CD4-positive, alpha-beta T cell treated with Interleukin-21 for 1 hour (primary cell): Measurements from ENCODE around the gene NOTO.
A peak's percentile ranks its signal among the peaks of the same experiment; 100 is the strongest.

ENCODE experiments used
- DNase-seq: peaks from one replicate; pipeline ENCODE4 v3.0.0-alpha.2; 2020

Gene NOTO

DNA sequence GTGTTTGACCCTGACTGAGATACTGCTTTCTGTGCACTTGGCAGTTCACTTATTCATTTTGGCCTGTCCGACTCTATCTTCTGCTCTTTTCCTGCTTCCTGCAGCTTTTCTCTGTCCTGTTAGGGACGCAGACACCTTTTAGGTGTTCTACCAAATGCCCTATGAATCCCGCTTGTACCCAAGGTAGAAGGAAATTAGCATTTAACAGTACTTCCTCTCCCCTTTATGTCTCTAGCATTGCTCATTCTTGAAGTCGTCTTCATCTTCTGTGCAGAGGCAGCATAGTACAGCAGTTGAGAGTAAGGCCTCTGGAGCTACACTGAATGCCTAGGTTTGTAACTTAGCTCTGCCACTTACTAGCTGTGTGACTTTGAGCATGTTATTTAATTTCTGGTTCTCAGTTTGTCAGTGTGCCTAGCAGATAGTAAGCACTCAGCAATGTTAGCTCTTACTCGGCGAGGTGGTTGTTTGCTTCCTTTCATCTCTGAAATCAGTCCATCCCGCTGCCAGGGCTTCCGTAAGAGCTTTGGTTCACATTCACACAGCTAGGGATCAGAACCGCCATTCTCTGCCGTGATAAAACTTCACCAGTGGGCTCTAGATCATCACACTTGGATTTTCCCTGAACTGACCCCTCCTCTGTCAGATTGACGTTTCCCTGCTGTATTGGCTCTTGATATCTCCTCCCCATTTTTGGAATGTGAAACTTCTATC is 33.1 kb downstream of the NOTO start:
- DNase-seq: peak; percentile 16

DNA sequence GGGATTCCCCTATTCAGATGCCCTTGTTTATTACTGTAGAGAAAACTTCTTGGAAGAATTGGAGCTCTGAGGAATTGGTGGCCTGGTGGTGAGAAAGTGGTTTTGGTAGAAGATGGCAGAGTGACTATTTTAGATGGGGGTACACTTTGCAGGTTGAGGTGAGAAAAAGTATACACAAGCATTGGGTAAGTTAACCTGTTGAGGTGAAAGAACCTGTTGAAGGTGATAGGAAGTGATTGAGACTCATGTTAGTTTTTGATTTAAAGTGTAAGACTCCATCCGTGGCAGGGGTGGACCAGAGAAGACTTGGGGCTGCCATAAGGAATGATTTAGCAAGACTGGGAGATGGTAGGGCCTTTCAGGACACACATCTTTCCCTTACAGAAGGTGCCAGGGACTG is 34.8 kb downstream of the NOTO start:
- no peak for DNase-seq

DNA sequence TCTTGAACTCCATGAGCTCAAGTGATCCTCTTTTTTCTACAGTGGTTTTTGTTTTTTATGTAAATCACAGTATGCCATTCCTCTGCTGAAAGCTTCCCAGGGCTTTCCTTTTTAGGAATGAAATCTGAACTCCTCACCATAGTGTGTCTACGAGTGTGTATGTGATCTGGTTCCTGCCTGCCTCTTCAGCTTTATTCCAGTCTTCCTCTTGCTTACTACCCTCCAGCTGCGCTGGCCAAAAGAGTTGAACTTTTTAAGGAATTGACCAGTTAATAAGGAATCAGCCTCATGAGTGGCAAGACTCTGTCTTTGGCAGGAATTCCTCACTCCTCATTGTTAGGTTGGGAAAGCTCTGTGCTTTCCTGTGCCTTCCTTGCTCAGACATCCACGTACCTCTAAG is 35.8 kb downstream of the NOTO start:
- no peak for DNase-seq

DNA sequence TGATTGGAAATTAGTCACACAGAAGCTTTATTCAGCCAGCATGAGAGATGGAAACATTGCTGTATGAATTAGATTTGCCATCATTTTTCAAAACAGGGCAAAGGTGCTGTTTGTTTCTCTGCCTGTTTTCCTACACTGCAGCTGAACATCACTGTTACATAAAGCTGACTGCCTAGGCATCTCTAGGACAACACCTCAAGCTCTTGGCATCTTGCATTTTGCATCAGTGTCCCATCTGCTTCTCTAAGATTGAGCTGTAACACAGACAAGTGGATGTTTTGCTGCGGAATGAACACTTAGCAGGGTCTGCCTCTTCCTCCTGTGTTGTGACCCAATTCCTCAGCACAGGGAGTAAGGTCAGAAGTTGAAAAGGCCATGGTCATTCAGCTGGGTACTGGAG is 36.6 kb downstream of the NOTO start:
- no peak for DNase-seq

DNA sequence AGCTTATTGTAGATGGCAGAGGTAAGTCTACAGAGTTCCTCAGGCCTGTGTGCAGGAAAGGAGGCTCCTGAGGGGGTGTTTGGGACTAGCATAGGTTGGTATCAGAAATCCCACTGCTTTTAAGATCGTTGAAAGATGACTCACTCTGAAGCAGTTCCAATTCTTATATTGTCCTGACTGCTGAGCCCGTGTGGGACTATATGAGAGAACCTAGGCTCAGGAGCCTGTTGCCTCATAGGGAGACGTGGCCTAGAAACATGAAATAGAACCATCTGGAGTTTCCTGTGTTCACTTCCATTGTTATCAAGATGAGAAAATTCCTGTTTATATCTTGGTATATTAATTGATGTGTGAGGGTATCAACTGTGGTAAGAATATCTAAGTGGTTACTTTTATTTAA is 37.4 kb downstream of the NOTO start:
- no peak for DNase-seq

DNA sequence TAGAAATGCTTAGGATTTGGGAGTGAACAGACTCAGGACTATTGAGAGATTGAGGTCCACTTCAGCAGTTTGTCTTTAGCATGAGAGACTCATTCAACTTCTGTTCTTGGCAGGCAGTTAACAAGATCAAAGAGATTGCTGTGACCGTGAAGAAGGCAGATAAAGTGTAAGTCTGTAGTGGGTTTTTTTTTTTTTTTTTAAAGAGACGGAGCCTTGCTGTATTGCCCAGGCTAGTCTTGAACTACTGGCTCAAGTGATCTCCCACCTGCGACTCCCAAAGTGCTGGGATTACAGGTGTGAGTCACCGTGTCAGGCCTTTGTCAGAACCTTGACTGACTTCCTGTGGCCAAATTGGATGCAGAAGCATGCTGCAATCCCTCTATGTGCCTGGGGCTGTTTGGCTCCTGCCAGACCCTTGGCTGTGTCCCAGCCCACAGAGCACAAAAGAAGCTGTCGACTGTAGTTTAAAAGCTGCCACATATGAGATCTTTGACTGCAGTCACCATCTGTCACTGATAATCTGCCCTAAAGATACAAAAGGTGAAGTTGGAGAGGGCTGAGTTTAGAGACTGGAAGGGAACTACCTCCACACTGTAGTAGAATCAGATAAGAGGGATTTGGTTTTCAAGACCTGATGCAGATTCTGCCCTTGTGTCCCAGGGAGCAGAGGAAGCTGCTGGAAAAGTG is 41.7 kb downstream of the NOTO start:
- no peak for DNase-seq

DNA sequence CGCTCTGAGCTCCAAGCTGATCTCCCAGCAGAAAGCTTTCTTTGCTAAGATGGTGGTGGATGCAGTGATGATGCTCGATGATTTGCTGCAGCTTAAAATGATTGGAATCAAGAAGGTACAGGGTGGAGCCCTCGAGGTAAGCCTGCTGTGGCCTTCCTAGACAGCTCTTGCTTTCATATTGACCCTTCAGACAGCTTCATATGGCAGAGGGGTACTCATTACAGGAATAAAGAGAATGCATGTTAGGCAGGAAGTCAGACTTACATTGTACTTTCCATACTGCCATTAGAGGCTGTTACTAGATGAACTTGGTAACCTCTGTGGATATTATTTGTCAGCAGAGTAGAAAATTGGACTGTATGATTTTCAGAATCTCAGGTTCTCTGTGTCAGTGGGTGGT is 42.2 kb downstream of the NOTO start:
- DNase-seq: no peak

DNA sequence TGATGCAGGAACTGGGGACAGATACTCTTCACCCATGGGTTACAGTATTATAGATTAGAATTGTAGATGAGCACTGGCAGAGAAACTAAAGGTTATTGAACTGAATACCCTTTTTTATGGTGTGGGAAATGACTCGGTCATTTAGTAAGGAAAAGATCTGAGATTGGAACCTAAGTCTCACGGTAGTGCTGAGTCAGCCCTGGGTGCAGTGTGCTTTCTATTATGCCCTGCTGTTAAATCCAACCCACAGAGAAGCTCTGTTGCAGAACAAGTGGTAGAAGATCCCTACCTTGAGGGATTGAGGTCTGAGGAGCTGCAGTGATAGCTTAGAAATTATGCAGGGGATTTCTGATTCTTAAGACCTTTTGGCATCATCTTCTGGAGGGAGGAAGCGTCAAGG is 44.5 kb downstream of the NOTO start:
- DNase-seq: no peak

DNA sequence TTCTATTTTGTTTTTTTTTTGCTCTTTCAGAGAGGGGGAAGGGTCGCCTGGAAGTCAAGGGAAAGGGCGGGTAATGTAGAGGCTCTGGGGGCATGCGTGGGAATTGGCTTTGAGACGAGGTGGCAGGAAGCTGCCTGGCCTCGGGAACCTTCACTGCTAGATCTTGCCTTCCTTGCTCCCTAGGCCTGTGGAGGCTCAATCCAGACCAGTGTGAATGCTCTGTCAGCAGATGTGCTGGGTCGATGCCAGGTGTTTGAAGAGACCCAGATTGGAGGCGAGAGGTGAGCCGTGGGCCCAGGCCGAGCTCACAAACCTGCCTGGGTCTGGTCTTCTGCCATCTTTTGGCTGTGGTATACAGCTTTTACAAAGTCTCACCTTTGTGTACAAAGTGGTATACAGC is 47.3 kb downstream of the NOTO start:
- DNase-seq: no peak

DNA sequence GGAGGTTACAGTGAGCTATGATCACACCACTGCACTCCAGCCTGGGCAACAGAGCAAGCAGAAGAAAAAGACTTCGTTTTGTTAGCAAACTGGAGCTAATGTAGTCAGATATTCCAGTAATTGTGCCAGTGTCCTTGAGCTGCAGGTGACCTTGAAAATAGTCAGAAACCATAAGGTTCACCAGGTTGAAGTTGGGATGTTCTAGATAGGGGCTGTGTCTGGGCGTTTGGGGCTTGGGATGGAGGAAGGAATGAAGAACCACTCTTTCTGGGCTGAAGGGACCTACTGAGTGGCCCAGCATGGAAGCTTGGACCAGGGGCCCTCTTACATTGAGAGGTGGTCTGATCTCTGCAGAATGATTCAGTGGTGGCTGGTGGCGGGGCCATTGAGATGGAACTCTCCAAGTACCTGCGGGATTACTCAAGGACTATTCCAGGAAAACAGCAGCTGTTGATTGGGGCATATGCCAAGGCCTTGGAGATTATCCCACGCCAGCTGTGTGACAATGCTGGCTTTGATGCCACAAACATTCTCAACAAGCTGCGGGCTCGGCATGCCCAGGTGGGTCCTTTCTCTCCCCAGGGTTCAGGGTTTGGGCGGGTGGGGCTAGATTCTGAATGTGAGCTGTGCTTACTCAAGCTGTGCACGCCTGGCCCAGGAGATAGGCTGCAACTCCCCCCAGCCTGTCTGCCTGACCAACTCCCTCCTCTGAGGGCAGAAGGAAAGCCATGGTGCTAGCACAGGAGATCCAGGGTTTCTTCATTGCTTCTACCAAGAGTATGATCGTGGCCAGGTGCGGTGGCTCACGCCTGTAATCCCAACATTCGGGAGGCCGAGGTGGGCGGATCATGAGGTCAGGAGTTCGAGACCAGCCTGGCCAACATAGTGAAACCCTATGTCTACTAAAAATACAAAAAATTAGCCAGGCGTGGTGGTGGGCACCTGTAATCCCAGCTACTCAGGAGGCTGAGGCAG is 48.8 kb downstream of the NOTO start:
- no peak for DNase-seq

DNA sequence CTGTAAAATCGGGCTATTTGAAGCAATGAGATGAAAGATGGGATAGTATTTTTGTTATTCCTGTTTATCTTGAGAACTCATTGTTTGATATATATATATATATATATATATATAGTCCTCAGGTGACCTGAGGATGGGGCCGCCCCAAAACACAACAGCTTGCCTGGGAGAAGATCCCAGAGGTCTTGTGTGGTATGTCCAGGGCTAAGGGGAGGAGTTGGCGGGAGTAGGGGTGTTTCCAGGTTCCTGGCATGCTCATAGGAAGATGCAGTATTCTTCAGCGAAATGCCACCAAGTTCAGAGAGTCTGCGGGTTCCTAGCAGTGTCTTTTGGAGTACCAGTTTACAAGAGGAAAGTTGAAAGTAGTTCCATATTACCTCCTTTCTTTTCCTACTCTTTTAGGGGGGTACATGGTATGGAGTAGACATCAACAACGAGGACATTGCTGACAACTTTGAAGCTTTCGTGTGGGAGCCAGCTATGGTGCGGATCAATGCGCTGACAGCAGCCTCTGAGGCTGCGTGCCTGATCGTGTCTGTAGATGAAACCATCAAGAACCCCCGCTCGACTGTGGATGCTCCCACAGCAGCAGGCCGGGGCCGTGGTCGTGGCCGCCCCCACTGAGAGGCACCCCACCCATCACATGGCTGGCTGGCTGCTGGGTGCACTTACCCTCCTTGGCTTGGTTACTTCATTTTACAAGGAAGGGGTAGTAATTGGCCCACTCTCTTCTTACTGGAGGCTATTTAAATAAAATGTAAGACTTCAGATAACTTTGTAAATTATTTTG is 50.1 kb downstream of the NOTO start:
- no peak for DNase-seq

DNA sequence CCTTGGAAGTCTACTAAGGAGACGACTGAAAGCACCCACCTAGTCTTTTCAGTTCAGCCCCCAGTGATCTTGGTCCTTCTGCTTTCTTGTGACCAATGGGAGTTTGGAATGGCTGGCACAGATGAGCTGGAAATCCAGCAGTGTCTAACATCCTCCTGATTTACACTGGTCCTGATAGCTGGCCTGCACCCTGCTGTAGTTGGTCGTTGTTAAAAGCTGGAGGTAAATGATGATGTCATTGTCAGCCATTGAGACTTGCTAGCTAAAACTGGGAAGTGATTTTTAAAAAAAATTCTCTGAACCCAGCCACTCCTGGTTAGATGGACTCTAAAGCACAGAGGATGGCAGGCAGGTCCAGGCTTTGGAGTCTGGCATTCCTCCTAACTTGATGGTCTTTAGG is 51.0 kb downstream of the NOTO start:
- DNase-seq: no peak

DNA sequence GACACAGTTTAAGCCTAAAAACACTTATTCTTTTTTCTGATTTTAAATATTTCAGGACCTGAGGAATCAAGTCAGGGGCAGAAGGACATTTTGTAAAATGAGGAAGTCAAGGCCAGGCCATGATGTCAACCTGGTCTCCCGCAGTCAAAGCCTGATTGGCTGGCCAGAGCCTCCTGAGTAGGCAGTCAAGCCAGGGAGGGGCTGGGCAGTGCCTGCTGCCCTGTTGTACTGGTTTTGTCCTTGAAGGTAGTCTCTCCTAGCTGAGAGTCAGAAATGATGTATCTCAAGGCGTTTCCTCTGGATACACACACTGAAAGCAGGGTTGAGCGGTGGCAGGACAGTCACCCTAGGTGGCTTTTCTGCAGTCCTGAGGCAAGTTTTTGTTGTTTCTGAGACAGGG is 51.5 kb downstream of the NOTO start:
- no peak for DNase-seq

DNA sequence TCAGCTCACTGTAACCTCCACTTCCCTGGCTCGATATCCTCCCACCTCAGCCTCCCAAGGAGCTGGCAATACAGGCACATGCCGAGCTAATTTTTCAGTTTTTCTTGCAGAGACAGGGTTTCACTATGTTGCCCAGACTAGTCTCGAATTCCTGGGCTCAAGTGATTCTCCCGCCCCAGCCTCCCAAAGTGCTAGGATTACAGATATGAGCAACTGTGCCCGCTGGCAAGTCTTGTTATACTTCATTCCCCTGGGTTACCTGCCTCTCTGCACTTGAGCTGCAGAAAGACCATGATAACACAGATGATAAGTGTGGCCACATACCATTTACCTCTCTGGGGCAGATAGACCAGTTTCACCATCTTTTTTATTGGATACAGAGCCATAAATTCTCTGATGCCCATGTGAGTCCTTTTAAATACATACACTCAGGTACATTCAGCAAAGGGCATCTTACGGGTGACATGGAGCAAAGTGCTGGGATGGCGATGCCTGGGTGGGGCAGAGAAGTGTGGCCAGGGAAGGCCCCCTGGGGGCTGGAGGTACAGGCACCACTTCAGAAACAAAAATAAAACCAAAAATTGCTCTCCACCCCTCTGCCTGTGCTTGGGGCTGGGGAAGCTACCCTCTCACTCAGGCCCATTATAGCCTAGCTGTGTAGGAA is 52.1 kb downstream of the NOTO start:
- DNase-seq: no peak

DNA sequence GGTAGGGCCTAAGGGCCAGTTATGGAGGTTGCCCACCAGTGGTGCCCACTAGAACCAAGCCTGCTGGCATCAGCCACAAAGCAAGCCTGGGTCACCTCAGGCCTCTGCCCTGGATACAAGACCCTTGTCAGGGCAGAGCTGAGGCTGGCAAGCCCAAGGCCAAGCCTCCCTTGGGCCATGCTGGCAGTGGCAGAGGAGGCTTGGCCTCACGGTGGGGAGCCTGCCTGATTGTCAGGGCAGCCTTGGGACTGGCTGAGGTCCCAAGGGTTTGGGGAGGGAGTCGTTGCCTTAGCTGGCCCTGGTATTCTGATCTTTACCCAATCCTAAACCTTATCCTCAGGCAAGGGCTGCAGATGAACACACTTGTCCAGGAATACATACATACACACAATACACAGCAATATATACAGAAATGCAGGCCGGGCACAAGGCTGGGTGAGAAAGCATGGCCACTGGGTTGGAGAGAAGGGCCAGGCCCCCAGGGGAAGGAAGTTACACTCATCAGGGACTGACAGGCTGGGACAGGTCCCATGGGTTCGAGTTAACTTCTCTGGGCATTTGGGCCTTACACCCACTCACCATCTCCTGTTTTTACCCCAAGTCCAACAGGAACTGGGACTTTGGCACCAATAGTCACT is 52.8 kb downstream of the NOTO start:
- DNase-seq: no peak

DNA sequence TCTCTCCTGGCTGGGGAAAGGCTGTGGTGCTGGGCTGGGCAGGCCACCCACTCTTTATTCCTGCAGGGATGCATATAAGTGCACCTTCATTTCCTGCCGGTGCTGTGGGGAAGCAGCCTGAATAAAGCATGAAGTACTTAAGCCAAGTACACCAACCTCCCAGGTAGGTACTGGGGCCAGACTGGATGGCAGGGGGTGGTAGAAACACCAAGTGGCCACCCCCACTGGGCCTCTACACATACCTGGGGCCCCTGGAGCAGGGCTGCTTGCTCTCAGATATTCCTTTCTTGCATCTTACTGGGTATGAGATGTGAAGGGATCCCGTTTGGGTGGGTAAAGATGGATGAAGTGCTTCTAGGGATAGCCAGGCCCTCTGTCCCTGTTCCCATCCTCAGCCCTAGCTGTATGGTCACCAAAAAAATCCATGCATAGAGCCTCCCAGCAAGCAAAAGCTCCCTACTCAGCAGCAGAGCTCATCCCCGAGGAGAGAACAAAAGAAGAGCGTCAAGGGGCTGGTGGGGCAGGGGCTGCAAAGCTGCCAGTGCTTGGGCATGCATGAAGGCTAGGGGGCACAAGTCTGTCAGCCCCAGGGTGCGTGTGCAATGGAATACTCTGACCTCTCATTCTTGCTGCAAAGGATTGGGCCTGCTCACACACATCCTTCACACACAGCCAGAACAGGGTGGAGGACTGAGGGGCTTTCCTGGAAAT is 53.7 kb downstream of the NOTO start:
- DNase-seq: no peak

DNA sequence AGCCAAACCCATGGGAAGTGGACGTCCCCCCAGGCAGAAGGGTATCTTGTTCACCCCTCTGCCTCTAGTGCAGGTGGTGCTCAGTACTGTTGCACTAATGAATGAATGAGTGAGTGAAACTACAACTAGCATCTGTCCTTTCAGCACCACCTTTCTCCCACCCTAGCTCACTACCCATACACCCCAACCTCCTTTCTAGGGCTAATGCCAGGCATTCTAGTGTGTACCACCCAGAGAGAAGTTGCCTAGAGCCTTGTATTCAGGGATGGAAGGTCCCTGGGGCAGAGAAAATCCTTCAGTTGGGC is 54.2 kb downstream of the NOTO start:
- no peak for DNase-seq

DNA sequence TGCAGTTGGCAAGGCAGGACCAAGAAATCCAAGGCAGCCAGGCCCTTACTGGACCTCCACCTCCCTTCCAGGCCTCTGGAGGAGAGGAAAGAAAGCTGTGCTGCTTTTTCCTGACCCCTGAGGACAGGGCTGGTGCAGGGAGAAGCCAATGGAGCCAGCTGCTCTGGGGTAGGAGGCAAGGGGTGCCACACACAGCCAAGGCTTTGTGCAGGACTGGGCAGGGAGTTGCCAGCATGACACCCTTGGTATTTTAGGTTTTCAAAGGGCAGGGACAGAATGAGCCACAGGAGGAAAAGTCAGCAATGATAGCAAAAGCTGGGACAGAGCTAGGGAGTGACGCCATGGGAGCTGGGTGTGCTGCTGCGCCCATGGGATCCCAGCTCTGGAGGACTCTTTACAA is 54.6 kb downstream of the NOTO start:
- no peak for DNase-seq

DNA sequence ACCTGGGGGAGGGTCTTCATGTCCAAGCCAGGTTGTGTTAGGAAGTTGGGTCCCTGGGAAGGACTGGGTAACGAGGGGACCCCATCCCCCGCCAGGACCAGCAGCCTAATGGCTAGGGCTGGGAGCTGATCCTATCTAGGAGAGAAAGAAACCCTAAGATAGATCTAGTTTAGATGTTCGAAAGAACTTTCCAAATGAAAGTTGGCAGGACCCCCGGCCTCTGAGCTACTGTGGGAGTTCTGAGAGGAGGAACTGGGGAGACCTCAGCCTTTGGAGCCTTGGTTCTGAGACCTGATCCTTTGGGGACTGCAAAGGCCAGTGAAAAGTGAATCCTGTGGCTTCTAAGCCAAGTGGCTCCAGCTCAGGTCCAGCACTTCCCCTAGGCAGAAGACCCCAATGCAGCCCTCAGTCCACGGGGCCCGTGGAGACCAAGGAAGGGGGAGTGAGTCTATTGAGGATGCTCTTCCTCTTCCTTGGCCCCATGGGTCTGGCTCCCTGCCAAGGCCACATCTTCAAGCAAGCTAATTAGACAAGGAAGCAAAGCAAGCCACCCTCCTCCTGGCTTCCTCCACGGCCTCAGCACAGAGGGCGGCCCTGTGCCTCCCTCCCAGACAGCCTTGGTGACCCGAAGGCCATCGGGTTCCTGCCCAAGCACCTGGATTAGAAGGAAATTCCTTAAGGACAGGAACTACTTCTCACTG is 55.2 kb downstream of the NOTO start:
- peak; percentile 21 for DNase-seq

DNA sequence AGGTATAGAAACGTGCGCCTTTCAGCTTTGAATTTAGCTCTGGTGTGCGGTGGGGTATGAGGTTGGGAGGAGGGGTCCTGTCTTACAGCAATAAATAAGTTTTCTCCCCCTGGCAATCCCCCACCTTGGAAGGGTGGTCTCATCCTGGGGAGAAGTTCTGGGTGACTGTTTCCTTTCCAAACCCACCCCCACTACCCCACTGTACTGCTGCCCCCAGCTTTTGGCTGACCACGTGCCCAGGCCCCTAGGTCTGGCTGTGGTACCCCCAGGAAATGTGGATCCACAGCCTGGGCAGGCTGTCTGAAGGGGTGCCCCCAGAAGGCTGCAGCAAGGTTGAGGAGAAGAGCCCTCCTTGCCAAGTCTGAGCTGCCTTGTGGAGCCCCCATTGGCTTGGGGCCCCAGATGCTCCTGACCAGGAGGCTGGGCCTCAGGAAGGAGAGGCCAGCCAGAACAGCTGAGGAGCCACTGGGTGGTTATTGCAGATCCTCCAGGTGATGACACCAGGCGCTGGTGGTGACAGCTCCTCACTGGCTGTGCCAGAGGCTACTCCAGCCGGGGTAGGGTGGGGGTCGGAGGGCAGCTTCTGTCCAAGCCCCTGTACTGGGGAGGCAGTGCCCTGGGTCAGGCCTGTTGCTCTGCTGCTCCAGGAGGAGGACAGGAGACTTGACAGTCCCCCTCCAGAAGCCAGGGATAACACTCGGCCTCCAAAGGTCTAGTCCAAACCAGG is 56.0 kb downstream of the NOTO start:
- DNase-seq: no peak
